GM18909 (cell line): ENCODE measurements around the gene SPAG9.
"Not testable (repeated sequence)": the region's sequence is repeated elsewhere in the genome, so short reads cannot be mapped to it uniquely, and the experiment has no call there.

Source experiments
- ATAC-seq: cut with Tn5 transposase; IDR thresholded peaks from one replicate; pipeline ENCODE4 v1.9.1; 2021; ENCODE audit warnings: mild to moderate bottlenecking; ENCODE audit not compliant: unreplicated experiment, poor library complexity

Gene SPAG9

GRCh38 chr17:50945779-50946222, 174.9 kb downstream of the SPAG9 start:
- ATAC-seq = no peak

GRCh38 chr17:50944902-50945720, 175.6 kb downstream of the SPAG9 start:
- ATAC-seq = no peak

GRCh38 chr17:50944054-50944901, 176.4 kb downstream of the SPAG9 start:
- no peak for ATAC-seq

GRCh38 chr17:50943575-50943933, 177.1 kb downstream of the SPAG9 start:
- ATAC-seq = no peak

- ATAC-seq = not testable (repeated sequence)
Observed at GRCh38 chr17:50941676-50942048, 179.0 kb downstream of the SPAG9 start.

GRCh38 chr17:50939795-50940684, 180.6 kb downstream of the SPAG9 start:
- ATAC-seq = no peak

- no peak for ATAC-seq
Observed at GRCh38 chr17:50939542-50939794, 181.2 kb downstream of the SPAG9 start.

- ATAC-seq = no peak
Observed at GRCh38 chr17:50938821-50939541, 181.7 kb downstream of the SPAG9 start.

GRCh38 chr17:50935996-50936266, 184.7 kb downstream of the SPAG9 start:
- ATAC-seq = no peak

GRCh38 chr17:50935221-50935995, 185.3 kb downstream of the SPAG9 start:
- no peak for ATAC-seq

GRCh38 chr17:50934672-50935220, 185.9 kb downstream of the SPAG9 start:
- no peak for ATAC-seq

GRCh38 chr17:50934161-50934560, 186.5 kb downstream of the SPAG9 start:
- ATAC-seq = no peak

- no peak for ATAC-seq
Observed at GRCh38 chr17:50931144-50931908, 189.3 kb downstream of the SPAG9 start.

GRCh38 chr17:50928646-50929045, 192.0 kb downstream of the SPAG9 start:
- no peak for ATAC-seq

GRCh38 chr17:50927287-50927686, 193.4 kb downstream of the SPAG9 start:
- no peak for ATAC-seq

- no peak for ATAC-seq
Observed at GRCh38 chr17:50926523-50926922, 194.1 kb downstream of the SPAG9 start.

GRCh38 chr17:50925296-50925891, 195.3 kb downstream of the SPAG9 start:
- ATAC-seq = no peak

- no peak for ATAC-seq
Observed at GRCh38 chr17:50924800-50925199, 195.9 kb downstream of the SPAG9 start.
